ENCODE measurements around the gene CACNB4. TPM values are rescaled to one million over a fixed set of nuclear protein-coding genes. Genes with fewer than 3 reads are reported as not detected.

CACNB4 gene
- total and polyA plus RNA-seq, 9 of the 15 experiments (the other 6 are each of a cell fraction or from before 2014, with no cell fraction given): 0.01 to 0.20 (median 0.04) TPM; not detected in 1

DNA sequence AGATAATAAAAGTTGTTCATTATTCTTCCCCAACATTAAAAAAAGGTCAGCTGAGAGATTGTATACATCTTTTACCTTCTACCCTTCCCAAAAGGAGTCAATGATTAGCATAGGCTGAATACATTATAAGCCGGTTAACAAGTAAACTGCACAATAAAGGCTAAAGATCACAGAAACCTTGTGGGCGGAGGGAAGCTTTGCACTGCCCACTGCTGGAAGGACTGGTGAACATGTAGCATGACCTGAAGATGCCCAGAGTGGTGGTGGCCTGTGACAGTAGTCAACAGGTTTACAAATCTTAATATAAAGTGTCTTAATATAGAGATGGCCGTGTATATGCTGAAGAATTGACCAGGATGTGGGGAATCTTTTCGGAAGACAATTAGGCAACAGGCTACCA is 306.3 kb downstream of the CACNB4 start:
- Histone ChIP-seq H4K20me1 (replicated peaks; ENCODE audit: control insufficient read depth, insufficient read depth, low read length) (no peaks in the 10 kb centered on the region), H3K9me3 (replicated peaks; ENCODE audit: control insufficient read depth, insufficient read depth, low read depth, low read length) (no peaks in the 10 kb centered on the region), H2AFZ (ENCODE audit: low read depth, low read length) (no peak overlapping the region), H3K4me1 (replicated peaks in 1 of 2; ENCODE audit: control insufficient read depth in 2 of 2, insufficient read depth in 2 of 2, low read length in 2 of 2) (peaks cover 13 to 22% of the 10 kb centered on the region in 2 experiments; a peak in 4 of 5 replicates), H3K27me3 (ENCODE audit: control insufficient read depth in 2 of 2, insufficient read depth in 2 of 2, low read length in 2 of 2) (no peaks in the 10 kb centered on the region), H3K79me2 (ENCODE audit: control insufficient read depth, insufficient read depth, low read length) (no peaks in the 10 kb centered on the region), H3K36me3 (ENCODE audit: control insufficient read depth, insufficient read depth, low read length) (peaks cover 29% of the 10 kb centered on the region), H3K4me3 (no peak overlapping the region), H3K9me1 (ENCODE audit: control insufficient read depth, insufficient read depth, low read length) (no peaks in the 10 kb centered on the region), H3K9ac (ENCODE audit: insufficient read depth in 1 of 2, low read depth in 2 of 2, low read length in 2 of 2) (no peak overlapping the region), H3K4me2 (ENCODE audit: insufficient read depth, low read length) (no peak overlapping the region), H3K27ac (ENCODE audit: extremely low read depth, low read depth, low read length) (no peak overlapping the region)
- in situ Hi-C loops (cut with MboI): no loop called here
- intact Hi-C loops (cut with micrococcal nuclease): no loop called here
- no TSS peak for BruUV-seq (replicated peaks)
- FAIRE-seq (no peak), DNase-seq (ENCODE audit: extremely low read depth in 1 of 4, low spot score in 3 of 4) (no peak), ATAC-seq (peak; percentile 64)
- TF ChIP-seq RAD21 (CRISPR knock-in tag; conservative IDR thresholded peaks at IDR 0.05 in 1 of 2, IDR thresholded peaks at IDR 0.05 in 1 of 2): peak; percentile 20 to 65; a peak in 2 of 4 replicates
- peak; percentile 46 to 55 (median 48) for TF ChIP-seq CTCF (IDR thresholded peaks at IDR 0.05 in 2 of 3, conservative IDR thresholded peaks at IDR 0.05 in 1 of 3; ENCODE audit: insufficient read depth in 2 of 3, low read depth in 1 of 3, low read length in 3 of 3)
- TF ChIP-seq ZNF655 (CRISPR knock-in tag; IDR thresholded peaks at IDR 0.05): no peak
- 0 out of 2 replicates have a peak, but pooled peaks have one; percentile 35 for TF ChIP-seq HMBOX1 (IDR thresholded peaks at IDR 0.05)
- no peak for TF ChIP-seq SP1 (CRISPR knock-in tag; IDR thresholded peaks at IDR 0.05)
- TF ChIP-seq POU5F1 (IDR thresholded peaks at IDR 0.05; ENCODE audit: borderline replicate concordance, low read depth, low read length, partially characterized antibody): no peak
- 0 out of 2 replicates have a peak, but pooled peaks have one; percentile 1 for TF ChIP-seq ZNF175 (CRISPR knock-in tag; IDR thresholded peaks at IDR 0.05; ENCODE audit: low read depth)
- no peak for TF ChIP-seq MYC (IDR thresholded peaks at IDR 0.05; ENCODE audit: low read depth, low read length)
- no peak for TF ChIP-seq MYC (CRISPR knock-in tag; IDR thresholded peaks at IDR 0.05; ENCODE audit: borderline replicate concordance, low read depth)
- ChIA-PET POLR2A (no interaction called here), CTCF (ENCODE audit: low intra/inter-chr PET ratio) (no interaction called here)
- WGBS (ENCODE audit: insufficient coverage, low coverage, missing lambda C conversion rate): 92% methylated on average over 4 of the region's 4 CpGs

Measured in K562 (cell line).